VCaP (cell line): Measurements from ENCODE around the gene ZNF469.

Experiments used
- H3K27ac ChIP-seq: fragments of 450-650 bp; 2 replicates; pipeline ENCODE4 v1.5.1; 2017
- CTCF ChIP-seq: fragments of 450-650 bp; conservative IDR thresholded peaks from 2 replicates; pipeline ENCODE4 v1.5.1; 2017; ENCODE audit warnings: mild to moderate bottlenecking, moderate library complexity

Gene ZNF469

GRCh38 chr16:88354229-88355092 is 28.3 kb upstream of the ZNF469 start:
- TF ChIP-seq CTCF: no peak
- no peak overlapping the region for H3K27ac ChIP-seq

- TF ChIP-seq CTCF: no peak
- H3K27ac ChIP-seq: no peak overlapping the region
Measured at GRCh38 chr16:88355093-88355388, 27.7 kb upstream of the ZNF469 start.

GRCh38 chr16:88355389-88356123 is 27.2 kb upstream of the ZNF469 start:
- TF ChIP-seq CTCF: no peak
- H3K27ac ChIP-seq: no peak overlapping the region

GRCh38 chr16:88356124-88356726 is 26.5 kb upstream of the ZNF469 start:
- no peak for TF ChIP-seq CTCF
- no peak overlapping the region for H3K27ac ChIP-seq

- H3K27ac ChIP-seq: no peak overlapping the region
- TF ChIP-seq CTCF: no peak
Measured at GRCh38 chr16:88356727-88357199, 26.0 kb upstream of the ZNF469 start.

GRCh38 chr16:88357317-88358022 is 25.3 kb upstream of the ZNF469 start:
- no peak for TF ChIP-seq CTCF

GRCh38 chr16:88358023-88358420 is 24.7 kb upstream of the ZNF469 start:
- H3K27ac ChIP-seq: no peak overlapping the region

More at GRCh38 chr16:88357317-88358022, 25.3 kb upstream of the ZNF469 start:
- no peak overlapping the region for H3K27ac ChIP-seq

More at GRCh38 chr16:88358023-88358420, 24.7 kb upstream of the ZNF469 start:
- TF ChIP-seq CTCF: no peak
